OCI-LY7 (cell line): ENCODE results near the gene SLC45A3.

Source experiments
- EZH2phosphoT487 ChIP-seq: fragments of 200-600 bp; sonication (generic); IDR thresholded peaks from 2 replicates; pipeline ENCODE4 v1.6.1; 2018; ENCODE audit warnings: low read depth, borderline replicate concordance, mild to moderate bottlenecking, mixed run types, antibody characterized with exemption, low read length, moderate library complexity, mixed read lengths
- TF ChIP-seq, protein P1 (sequence below): fragments of 200-600 bp; sonication (generic); conservative IDR thresholded peaks from 2 replicates; pipeline ENCODE4 v1.5.1; 2014; ENCODE audit warnings: mild to moderate bottlenecking, antibody characterized with exemption, low read length, moderate library complexity, mixed read lengths

DNA sequence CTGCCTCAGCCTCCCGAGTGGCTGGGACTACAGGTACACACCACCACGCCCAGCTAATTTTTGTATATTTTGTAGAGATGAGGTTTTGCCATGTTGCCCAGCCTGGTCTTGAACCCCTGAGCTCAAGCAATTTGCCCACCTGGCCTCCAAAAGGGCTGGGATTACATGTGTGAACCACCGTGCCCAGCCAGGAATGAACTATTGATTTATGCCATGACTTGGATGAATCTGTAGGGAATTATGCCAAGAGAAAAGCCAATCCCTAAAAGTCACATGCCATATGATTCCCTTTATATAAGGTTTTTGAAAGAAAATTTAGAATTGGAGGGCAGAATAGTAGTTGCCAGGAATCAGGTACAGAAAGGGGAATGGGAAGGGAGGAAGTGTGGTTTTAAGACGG, 19.1 kb upstream of the SLC45A3 start:
- TF ChIP-seq, protein P1, sequence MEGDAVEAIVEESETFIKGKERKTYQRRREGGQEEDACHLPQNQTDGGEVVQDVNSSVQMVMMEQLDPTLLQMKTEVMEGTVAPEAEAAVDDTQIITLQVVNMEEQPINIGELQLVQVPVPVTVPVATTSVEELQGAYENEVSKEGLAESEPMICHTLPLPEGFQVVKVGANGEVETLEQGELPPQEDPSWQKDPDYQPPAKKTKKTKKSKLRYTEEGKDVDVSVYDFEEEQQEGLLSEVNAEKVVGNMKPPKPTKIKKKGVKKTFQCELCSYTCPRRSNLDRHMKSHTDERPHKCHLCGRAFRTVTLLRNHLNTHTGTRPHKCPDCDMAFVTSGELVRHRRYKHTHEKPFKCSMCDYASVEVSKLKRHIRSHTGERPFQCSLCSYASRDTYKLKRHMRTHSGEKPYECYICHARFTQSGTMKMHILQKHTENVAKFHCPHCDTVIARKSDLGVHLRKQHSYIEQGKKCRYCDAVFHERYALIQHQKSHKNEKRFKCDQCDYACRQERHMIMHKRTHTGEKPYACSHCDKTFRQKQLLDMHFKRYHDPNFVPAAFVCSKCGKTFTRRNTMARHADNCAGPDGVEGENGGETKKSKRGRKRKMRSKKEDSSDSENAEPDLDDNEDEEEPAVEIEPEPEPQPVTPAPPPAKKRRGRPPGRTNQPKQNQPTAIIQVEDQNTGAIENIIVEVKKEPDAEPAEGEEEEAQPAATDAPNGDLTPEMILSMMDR: no peak
- no peak for TF ChIP-seq EZH2phosphoT487
